HS-27A (cell line): Measurements from ENCODE around the gene LDLRAD3.

ENCODE experiments used
- DNase-seq: peaks from one replicate; pipeline ENCODE4 v3.0.0-alpha.2; 2012; ENCODE audit warnings: low read depth, missing footprints

LDLRAD3 gene

DNA sequence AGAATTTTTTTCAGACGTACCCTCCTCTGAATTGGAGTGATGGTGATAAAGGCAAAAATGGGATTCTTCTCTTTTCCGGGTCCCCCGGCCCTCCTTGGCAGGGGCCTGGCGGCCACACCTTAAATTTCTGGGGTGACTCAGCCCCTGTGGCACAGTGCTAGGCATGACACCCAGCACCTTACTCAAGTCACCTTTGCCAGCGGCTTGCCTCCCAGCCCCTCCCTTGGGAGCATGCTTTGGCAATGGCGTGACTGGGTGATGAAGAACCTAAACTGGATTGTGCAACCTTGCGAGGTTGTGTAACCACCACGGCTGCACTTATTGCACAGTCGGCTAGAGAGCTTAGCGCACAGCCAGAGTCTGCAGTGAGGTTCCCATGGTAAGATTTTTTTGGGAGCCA lies 16.2 kb upstream of the LDLRAD3 start:
- DNase-seq, result no peak

DNA sequence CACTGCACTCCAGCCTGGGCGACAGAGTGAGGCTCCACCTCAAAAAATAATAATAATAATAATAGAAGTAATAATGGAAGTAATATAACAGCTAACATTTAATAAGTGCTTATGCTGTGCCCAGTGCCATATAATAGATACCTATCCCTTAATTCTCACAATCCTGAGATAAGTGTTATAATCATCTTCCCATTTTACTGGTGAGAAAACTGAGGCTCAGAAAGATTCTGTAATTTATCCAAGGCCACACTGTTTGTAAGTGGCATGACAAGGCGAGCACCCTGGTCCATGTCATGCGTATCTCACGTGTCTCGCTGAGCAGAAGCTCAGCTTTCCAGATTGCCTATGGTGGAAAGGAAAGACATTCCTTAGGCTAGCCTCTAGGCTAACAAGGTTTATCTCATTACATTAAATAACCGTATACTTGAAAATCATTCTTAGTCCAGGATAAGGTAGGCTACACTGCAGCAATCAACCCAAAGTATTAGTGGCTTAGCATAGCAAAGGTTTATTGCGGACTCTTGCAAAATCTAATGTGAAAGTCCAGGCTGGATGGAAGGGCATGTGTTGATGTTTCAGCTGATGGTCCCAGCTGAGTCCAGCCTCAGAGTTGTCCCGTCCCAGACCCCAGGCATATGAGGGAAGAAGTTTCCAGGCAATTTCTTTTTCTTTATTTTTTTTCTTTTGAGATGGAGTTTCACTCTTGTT lies 15.0 kb upstream of the LDLRAD3 start:
- DNase-seq, result no peak

DNA sequence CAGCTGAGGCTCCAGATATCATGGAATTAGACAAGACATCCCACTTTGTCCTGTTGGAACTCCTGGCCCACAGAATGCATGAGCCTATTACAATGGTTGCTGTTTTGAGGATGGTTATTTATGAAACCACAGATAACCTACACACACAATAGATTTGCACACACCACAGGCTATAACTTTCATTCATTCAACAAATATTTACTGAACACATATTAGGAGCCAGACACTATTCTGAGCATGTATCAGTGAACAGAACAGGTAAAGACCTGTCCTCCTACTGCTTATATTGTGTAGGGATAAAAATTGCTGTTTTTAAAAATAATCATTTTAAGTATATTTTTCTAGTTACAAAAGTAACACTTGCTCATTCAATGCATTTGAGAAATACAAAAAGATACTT lies 13.4 kb upstream of the LDLRAD3 start:
- DNase-seq, result no peak

DNA sequence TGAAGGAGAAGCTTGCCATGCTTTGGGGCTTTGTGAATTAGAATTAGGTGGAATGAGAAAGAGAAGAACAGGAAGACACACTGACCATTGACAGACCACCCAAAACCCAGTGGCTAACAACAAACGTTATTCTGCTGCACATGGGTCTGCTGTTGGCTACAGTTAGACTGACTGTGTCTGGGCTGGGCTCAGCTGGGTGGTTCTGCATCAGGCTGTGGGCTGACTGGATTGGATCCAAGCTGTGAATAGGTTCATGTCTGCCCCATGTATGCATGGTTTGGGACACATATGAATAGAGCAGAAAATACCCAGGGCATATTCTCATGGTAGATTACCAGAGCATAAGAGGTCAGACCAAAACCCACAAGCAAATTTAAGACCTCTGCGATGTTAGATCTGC lies 11.7 kb upstream of the LDLRAD3 start:
- DNase-seq, result no peak

DNA sequence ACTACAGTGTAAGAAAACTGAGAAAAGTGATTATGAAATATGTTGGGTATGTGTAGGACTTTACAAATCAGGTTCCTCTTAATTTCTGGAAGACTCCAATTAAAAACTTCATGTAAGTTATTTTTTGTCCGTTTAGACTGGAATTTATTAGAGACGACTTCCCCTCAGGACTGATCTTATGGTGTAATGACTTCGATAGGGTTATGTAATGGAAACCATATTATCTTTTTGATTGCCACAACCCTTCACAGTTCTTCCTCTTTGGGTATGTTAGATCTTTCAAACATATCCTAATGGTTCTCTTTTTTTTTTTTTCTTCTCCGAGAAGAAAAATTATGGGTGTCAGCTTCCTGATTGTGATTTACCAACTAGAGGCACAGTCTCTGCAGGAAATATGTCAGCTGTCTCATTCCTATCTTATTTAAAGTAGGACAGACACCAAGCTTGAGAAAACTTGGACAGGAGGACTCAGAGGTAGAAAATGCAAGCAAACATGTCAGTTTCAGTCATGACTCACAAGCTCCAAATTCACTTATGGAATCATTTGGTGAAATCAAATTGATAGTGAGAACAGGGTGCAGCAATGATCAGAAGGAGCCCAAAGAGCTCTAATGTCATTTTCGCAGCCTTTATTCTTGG lies 11.1 kb upstream of the LDLRAD3 start:
- DNase-seq, result no peak

DNA sequence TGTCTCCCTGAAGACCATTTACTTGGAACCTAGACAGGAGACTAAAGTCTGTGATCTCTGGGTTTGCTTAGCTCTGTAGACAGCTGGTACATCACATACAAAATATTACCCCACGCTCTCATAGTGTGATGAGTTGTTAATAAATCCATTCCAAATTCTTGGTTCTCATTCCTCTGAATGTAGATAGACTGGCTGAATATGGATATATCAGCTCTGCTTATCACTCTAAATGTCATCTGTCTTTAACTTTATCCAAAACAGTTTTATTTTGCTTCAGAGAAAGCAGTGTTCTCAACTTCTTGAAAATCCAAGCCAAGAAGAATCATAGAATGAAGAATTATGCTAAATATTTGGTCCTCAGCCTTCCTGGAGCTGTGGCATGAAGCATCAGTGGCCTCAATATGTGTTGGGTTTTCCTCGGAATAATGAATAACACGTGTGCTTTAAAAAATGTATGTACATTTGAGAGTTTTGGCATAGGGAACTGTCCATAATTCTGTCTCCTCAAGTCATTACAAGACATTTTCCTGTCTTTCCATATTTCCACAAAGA lies 10.5 kb upstream of the LDLRAD3 start:
- no peak for DNase-seq

DNA sequence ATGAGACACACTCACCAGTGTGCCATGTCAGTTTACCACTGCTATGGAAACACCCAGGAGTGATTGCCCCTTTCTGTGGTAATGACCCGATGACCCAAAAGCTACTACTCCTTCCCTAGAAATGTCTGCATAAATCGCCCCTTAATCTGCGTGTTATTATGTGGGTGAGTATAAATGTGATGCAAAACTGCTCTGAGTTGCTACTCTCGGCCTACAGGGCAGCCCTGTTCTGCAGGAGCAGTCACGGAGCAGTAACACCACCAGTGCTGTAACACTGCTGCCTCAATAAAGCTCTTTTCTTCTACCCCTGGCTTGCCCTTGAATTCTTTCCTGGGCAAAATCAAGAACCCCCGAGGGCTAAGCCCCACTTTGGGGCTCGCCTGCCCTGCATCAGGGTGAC lies 9.6 kb upstream of the LDLRAD3 start:
- no peak for DNase-seq

DNA sequence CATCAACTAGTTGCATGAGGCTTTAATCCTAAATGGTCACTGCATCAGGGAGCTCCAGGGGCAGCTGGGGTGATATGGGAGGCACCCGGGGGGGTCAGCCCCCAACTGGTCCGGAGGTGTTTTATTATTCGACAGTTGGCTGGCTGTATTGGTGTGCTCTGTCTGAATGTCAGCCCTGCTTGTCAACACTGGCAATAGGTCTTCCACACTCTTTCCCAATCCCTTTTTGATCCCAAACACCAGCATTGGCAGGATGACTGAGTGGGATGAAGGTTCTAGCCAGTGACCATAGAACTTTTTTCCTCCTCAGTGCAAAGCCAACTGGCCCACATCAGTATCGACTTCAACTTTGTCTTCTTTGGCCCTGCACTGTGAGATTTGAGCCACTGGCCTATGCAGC lies 8.9 kb upstream of the LDLRAD3 start:
- DNase-seq, result no peak

DNA sequence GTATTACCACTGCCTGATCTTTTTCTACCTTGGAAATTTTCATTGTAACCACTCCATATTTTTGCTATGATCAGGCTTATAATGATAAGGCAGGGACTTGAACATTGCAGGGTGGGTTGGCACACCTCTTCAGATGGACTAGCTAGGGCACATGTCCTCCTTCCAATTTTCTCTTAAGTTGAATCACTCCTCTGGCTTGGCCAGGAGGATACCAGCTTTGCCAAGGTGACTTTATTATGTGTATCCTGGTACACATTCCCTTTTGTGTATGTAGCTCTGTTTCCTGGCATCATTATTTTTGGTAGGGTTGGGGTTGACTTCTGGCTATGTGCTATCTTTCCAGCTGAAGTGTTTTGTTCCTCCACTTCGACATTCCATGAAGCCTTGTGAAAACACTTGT lies 8.5 kb upstream of the LDLRAD3 start:
- DNase-seq, result no peak

DNA sequence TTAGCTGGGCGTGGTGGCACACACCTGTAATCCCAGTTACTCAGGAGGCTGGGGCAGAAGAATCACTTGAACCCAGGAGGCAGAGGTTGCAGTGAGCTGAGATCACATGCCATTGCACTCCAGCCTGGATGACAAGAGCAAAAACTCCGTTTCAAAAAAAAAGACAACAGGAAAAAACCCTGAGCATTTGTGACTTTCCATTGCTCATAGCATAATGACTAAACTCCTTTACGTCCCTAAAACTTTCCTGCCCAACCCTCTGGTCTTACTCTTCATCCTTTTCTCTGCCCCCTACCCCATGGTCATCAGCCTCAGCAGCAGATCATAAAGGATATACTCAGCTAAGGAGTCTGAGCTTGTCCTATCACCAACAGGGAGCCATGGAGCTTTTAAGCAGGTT lies 6.8 kb upstream of the LDLRAD3 start:
- DNase-seq, result no peak

DNA sequence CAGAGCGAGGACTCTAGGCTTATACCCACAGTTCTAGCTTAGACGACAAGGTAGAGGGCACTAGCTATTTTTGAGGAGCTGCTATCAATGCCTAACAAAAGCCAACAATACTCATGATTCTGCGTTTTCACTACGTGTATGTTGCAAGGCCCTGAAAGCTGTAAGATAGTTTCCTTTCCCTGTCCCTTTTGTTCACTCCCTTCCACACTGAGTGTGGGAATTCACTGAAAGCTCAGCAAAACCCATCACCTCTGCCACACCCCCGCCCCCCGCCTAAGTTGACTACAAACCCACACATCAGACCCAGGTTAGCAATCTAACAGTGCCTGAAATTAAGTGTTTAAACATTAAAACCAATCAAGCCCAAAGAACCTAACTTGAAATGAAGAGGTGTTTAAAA lies 6.2 kb upstream of the LDLRAD3 start:
- DNase-seq, result no peak

DNA sequence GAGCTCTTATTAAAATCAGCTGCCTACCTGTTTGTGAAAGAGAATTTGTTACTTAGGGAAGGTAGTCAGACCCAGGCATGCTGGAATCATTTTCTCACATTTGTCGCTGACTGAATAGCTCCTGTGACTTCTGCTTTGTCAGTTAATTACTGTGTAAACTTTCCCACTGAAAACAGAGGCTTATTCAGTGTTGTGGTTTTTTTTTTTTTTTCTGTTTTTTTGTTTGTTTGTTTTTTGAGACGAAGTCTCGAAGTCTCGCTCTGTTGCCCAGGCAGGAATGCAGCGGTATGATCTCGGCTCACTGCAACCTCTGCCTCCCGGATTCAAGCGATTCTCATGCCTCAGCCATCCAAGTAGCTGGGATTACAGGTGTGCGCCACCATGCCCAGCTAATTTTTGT lies 5.6 kb upstream of the LDLRAD3 start:
- no peak for DNase-seq

DNA sequence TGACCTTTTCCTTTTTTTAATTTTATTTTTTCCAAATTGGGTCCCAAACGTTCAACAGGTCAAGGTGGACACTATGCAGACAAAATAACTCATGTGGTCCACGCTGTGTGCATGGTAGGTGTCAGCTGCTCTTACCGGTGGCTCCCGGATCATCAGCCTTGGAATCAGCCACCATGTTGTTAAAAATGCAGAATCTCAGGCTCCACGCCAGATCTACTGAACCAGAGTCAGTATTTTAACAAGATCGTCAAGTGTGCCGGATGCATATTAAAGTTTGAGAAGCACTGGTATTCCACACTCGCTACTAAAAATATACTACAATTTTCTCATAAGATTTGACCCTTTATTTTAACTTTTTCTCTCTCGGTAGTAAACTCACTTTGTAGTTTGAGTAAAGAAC lies 553 bp upstream of the LDLRAD3 start:
- no peak for DNase-seq

DNA sequence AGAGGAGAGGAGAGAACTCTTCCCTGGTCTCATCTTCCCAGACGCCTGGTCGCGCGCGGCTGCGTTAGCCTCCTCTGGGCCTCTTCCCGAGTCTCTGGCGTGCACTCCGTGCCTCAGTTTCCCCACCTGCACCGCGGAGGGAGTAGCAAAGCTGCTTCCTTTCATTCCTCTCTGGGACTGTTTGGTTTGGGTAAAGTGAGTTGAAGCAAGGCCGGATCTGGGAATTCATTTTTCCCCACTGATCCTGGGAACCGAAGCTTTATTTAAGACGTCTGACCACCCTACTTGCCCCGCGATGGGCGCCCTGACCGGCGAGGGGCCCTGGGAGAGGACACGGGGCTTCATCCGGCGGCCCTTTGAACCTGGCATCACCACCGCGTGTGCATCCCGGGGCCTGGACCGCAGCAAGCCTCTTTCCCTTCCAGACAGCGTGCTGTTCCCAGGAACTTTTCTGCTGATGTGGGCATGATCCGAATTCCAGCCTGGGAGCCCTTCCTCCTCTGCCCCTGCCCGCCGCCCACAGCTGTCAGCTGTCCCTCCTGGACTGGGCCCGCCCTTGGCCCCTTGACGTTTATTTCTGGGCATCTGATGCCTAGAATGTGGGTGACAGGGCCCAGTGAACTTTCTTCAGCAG lies 758 bp downstream of the LDLRAD3 start:
- DNase-seq, result no peak

DNA sequence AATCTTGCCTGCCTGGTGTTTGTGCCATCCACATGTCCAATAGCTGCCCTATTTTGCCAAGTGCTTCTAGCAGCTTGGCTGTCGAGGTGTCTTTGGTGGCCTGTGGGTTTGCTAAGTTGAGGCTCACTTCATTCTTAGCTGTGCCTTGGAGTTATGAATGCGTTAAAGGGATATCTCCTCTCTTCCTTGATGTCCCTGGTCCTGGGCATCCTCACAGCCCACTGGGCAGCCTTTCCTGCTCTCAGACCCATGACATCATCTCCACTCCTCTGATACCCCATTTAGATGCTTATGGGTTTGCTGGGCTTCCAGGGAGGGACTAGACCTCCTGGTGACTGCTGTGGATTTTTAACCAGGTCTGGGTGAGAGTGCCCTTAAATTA lies 1.3 kb downstream of the LDLRAD3 start:
- no peak for DNase-seq

DNA sequence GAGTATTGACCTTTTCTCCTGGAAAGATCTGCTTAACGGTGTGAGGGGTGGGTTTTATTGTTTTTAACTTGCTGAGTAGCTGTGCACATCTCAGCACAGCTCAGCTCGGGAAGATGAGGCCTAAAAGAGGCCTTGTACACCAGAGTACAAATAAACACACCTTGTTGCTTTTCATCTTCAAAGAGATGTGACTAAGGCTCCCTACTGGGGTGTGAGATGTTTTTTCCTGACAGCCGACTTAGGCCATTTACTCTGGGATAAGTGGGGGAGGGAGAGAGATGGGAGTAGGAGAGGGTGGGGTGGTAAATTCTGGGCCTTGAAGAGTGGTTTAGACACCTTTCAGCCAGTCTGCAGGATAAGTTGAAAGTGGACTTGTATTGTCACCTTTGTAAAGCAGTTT lies 2.9 kb downstream of the LDLRAD3 start:
- DNase-seq, result no peak

DNA sequence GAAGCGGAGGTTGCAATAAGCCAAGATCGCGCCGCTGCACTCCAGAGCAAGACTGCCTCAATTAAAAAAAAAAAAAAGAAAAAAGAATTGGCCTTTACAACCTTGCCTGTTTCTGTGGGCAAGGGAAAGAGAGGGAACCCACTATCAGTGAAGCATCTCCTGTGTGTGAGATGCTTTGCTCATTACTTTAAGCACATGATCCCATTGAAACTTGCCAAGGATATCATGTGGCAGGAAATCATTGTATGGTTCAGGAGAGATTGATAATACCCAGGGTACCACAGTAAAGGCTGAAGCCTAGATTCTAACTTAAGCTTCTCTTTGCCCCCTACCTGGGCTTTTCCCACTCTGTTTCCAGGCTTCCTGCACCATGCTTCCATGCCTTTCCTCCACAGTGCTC lies 3.6 kb downstream of the LDLRAD3 start:
- DNase-seq, result no peak

DNA sequence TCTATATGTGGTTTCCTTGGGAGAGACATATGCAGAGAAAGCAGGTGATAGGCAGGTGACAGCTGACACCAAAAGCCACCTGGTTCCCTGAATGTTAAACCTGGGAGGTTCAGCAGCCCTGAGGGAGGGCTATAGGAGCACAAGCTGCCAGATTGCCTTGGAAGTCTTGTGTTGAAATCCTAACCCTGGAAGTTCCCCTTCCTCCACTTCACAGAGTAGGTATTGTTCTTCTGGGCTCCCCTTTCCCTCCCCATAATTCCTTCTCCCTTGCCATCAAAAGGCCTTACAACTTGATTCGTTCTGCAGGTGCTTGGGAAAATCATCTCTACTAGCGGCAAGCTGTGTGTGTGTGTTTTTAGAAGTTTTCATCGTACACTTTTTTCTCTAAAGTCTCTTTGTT lies 5.4 kb downstream of the LDLRAD3 start:
- no peak for DNase-seq

DNA sequence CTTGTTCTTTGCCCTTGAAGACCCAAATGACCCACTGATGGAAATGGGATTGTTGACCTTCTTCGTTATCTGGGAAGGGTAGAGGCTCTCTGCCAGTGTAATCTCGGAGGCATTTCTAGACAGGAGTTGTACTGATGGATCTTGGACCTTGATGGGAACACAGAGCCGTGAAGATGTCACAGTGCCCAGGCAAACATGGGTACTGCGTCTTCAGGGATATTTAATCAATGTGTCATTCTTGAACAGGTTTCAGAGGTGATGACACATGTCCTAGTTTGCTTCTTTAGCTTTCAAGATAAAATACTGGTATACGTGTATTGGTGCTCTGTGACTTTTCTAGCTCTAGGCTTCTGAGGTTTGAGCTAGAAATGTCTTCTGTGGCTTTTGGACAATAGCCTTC lies 6.2 kb downstream of the LDLRAD3 start:
- no peak for DNase-seq

DNA sequence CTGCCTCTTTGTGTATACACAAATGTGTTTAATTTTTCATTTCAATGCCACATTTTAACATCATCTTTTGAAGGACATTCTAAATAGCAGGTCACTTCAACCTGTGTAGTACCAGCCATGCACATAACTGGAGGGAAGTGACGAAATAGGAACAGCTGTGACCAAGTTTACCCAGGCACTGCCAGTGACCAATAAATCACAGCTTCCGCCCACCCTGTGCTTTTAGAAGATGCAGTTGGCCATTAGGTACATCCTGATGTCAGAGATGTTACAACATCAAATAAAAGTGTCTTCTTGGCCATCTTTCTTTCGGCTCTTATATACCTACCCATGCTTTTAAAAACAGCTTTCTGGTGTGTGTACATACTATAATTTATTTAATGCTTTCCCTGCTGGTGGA lies 7.8 kb downstream of the LDLRAD3 start:
- DNase-seq, result no peak

DNA sequence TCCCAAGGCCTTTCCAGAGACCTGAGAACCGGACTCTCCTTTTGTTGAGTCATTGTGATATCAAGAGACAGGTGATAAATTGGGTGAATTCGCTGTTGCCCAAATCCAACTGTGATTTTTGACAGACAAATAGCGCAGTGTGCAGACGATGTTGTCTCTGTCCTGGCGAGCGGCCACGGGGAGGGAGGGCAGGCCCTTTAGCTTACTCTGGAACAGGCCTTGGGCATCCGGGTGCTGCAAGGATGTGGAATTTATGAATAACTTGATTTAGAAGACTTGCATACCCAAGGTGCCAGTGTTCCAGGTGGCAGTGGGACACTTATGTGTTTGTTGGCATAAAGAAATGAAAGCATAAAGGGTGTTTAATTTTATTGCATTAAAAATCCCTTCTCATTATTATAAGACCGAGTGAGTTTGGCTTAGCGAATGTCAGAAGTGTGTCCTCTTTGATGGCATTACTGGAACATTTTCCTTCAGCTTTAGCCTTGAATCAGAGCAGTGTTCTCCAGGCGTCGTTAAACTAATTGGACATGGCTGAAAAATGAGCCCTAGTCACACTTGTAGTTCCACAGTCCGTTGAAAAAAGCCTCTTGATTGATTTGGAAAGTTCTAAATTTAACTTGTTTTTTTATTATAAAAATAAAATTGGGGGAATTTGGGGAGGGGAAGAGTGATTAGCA lies 9.4 kb downstream of the LDLRAD3 start:
- DNase-seq, result no peak

DNA sequence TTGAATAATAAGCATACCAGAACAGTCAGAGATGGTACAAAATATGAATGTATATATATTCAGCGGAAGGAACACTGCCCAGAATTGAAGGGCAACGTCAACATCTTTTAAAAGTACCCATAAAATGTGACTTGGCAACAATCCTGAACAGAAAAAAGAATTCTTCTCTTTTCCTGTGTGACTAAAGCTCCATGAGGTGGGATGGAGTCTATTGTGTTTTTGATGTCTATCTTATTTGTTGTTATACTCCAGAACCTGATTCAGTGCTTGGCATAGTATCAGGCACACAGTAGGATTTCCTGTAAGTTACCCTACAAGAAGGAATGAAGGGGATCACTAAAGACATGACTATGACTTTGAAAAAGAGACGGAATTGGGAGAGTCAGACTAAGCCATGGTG lies 10.3 kb downstream of the LDLRAD3 start:
- DNase-seq, result no peak

DNA sequence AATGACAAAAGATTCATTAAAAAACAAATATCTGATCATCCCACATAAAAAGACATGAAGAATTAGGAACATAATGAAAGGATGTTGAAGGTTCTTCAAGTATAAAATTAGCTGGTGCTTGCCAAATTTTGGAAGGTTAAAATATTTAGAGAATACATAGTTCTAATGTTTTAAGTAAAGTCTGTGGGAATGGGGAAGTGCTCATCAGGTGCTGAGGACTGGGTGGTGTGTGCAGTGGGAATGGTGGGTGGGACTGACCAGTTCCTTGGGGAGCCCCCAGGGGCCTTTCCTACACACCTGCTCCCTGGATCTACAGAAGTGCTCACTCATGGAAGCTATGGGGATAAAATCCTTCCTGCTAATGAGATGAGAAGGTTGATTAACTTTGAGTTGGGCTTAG lies 11.8 kb downstream of the LDLRAD3 start:
- no peak for DNase-seq
